Adrenal gland (tissue), 19 donors: Measurements from ENCODE around the gene CCZ1. TPM values are rescaled to one million over a fixed set of nuclear protein-coding genes. Genes with fewer than 3 reads are reported as not detected.
A peak's percentile ranks its signal among the peaks of the same experiment; 100 is the strongest.
"Not testable (repeated sequence)": the region's sequence is repeated elsewhere in the genome, so short reads cannot be mapped to it uniquely, and the experiment has no call there.

Experiments
- DNase-seq, 7 donors: peaks; one replicate each; pipeline ENCODE4 v3.0.0-alpha.2; 2019 to 2020
- H3K27ac ChIP-seq, 5 donors: fragments of 200-600 bp; sonication (generic) in 4 of 5; 1 replicate in 3 of 5; 2 replicates in 2 of 5; pipeline versions ENCODE4 v1.5.1 to v1.8.0; 2016 to 2020; ENCODE audit warnings: mild to moderate bottlenecking in 1 of 5
- H3K27me3 ChIP-seq: fragments of 200-600 bp; 2 replicates; pipeline ENCODE4 v1.8.0; 2021
- H3K36me3 ChIP-seq, 2 donors: fragments of 200-600 bp; replicated peaks in 1 of 2; 1 replicate in 1 of 2; 2 replicates in 1 of 2; pipeline versions ENCODE4 v1.5.1 to v1.8.0; 2018 to 2022
- H3K4me1 ChIP-seq, 2 donors: fragments of 200-600 bp; replicated peaks in 1 of 2; 1 replicate in 1 of 2; 2 replicates in 1 of 2; pipeline versions ENCODE4 v1.5.1 to v1.8.0; 2018 to 2021
- H3K4me3 ChIP-seq, 4 donors: fragments of 200-600 bp; sonication (generic) in 3 of 4; one replicate each; pipeline ENCODE4 v1.5.1; 2016 to 2018
- H3K9me3 ChIP-seq, 3 donors: fragments of 200-600 bp; sonication (generic) in 1 of 3; replicated peaks in 1 of 3; 1 replicate in 2 of 3; 2 replicates in 1 of 3; pipeline versions ENCODE4 v1.5.1 to v1.8.0; 2016 to 2021
- POLR2A ChIP-seq, 2 donors: fragments of 450-650 bp; IDR thresholded peaks; one replicate each; pipeline ENCODE4 v1.6.1; 2017; ENCODE audit warnings: antibody characterized with exemption in 2 of 2, mild to moderate bottlenecking in 2 of 2, moderate library complexity in 1 of 2
- WGBS, 4 donors: extraction: QIAGEN DNeasy Blood & Tissue Kit in 2 of 4; methylation state at CpG; one replicate each; pipeline versions ENCODE4 v1.1.5 to v1.1.7; 2013 to 2017; 5-methylcytosine and 5-hydroxymethylcytosine counted together
- intact Hi-C, 2 donors: fragments of 100-400 bp; cut with DNase I; formaldehyde crosslinking; loops; one replicate each; pipeline versions ENCODE4 v1.14.1 to v1.15.0; 2022 to 2023
- long read RNA-seq, 10 donors: library from polyadenylated mRNA in 3 of 10; unstranded in 2 of 10; stranded (forward) in 1 of 10; transcript quantifications; one replicate each; pipeline ENCODE4 v2.0.0 and lab custom pipeline, GENCODE V29; 2021 to 2026
- polyA plus RNA-seq, 3 donors: library from polyadenylated mRNA; stranded (reverse); fragments of 200-250 nt in 2 of 3; fragments of 350-450 nt in 1 of 3; fragmentation: Illumina TruSeq in 1 of 3; extraction: RNeasy Lipid Tissue Mini Kit (QIAGEN cat#74804) in 1 of 3; gene quantifications; one replicate each; pipeline ENCODE4 v1.2.3, GENCODE V29; 2013 to 2014
- total RNA-seq, 9 donors: library from RNA; depleted of rRNA in 4 of 9; stranded (reverse); fragments of >200 nt in 4 of 9; fragments of 120-200 nt in 1 of 9; fragmentation: NEBNext Ultra II Directional in 1 of 9; extraction: Animal tissue kit (Norgen Biotek cat#: 25700) in 1 of 9; gene quantifications; one replicate each; pipeline versions ENCODE4 v1.1.0 to v1.2.4, GENCODE V29; 2013 to 2023
- TF ChIP-seq, protein P1 (sequence below), 6 experiments: fragments of 450-650 bp in 4 of 6; fragments of 200-600 bp in 2 of 6; sonication (generic) in 1 of 6; IDR thresholded peaks; 1 replicate in 5 of 6; 2 replicates in 1 of 6; pipeline versions ENCODE4 v1.5.1 to v1.8.0; 2016 to 2021; ENCODE audit warnings: antibody characterized with exemption in 6 of 6, mild to moderate bottlenecking in 2 of 6, moderate library complexity in 1 of 6
- donor health status: healthy with polysubstance abuse.
- donor health status: Bipolar disorder and iron deficiency.
- donor health status: DM: yes; HTN: yes; CAD: no.
- donor health status: DM: no; HTN: no; CAD: no.
- donor health status: DM: no; HTN: no; CAD: no.
- donor health status: DM: yes; HTN: yes; CAD: no.

Gene CCZ1
- total RNA-seq (100 to 1,000 TPM in 4 of 9 donors, 10 to 100 TPM in 5; 76.5 to 140 (median 96.1) TPM), polyA plus RNA-seq (100 to 1,000 TPM in 1 of 3 donors, 10 to 100 TPM in 2; 49.2 to 132 (median 76.0) TPM)
- long read RNA-seq, donor 1, transcript CCZ1-201 (15 exons, 1,802 nt): major isoform, 37 of 53 reads
- long read RNA-seq, donor 1, partial matches to known transcripts: 10 of 53 reads
- long read RNA-seq, donor 1, other reads (novel, unspliced or antisense): 0 of 53 reads
- long read RNA-seq, donor 2, transcript CCZ1-201 (15 exons, 1,802 nt): major isoform, 13 of 18 reads
- long read RNA-seq, donor 2, partial matches to known transcripts: 0 of 18 reads
- long read RNA-seq, donor 2, other reads (novel, unspliced or antisense): 0 of 18 reads
- long read RNA-seq, donor 3, transcript CCZ1-201 (15 exons, 1,802 nt): major isoform, 15 of 17 reads
- long read RNA-seq, donor 3, partial matches to known transcripts: 0 of 17 reads
- long read RNA-seq, donor 3, other reads (novel, unspliced or antisense): 0 of 17 reads
- long read RNA-seq, donor 4, transcript CCZ1-201 (15 exons, 1,802 nt): major isoform, 9 of 29 reads
- long read RNA-seq, donor 4, partial matches to known transcripts: 14 of 29 reads
- long read RNA-seq, donor 4, other reads (novel, unspliced or antisense): 3 of 29 reads
- long read RNA-seq, donor 5, transcript CCZ1-201 (15 exons, 1,802 nt): major isoform, 160 of 186 reads
- long read RNA-seq, donor 5, partial matches to known transcripts: 3 of 186 reads
- long read RNA-seq, donor 5, other reads (novel, unspliced or antisense): 21 of 186 reads
- long read RNA-seq, donor 6, transcript CCZ1-201 (15 exons, 1,802 nt): major isoform, 6 of 17 reads
- long read RNA-seq, donor 6, partial matches to known transcripts: 8 of 17 reads
- long read RNA-seq, donor 6, other reads (novel, unspliced or antisense): 2 of 17 reads
- long read RNA-seq, donor 7, transcript CCZ1-201 (15 exons, 1,802 nt): major isoform, 11 of 13 reads
- long read RNA-seq, donor 7, partial matches to known transcripts: 0 of 13 reads
- long read RNA-seq, donor 7, other reads (novel, unspliced or antisense): 0 of 13 reads
- long read RNA-seq, donor 8, transcript CCZ1-201 (15 exons, 1,802 nt): major isoform, 37 of 40 reads
- long read RNA-seq, donor 8, partial matches to known transcripts: 0 of 40 reads
- long read RNA-seq, donor 8, other reads (novel, unspliced or antisense): 0 of 40 reads
- long read RNA-seq, donor 9, transcript CCZ1-201 (15 exons, 1,802 nt): major isoform, 25 of 32 reads
- long read RNA-seq, donor 9, partial matches to known transcripts: 5 of 32 reads
- long read RNA-seq, donor 9, other reads (novel, unspliced or antisense): 0 of 32 reads
- long read RNA-seq, donor 10, transcript CCZ1-201 (15 exons, 1,802 nt): major isoform, 11 of 13 reads
- long read RNA-seq, donor 10, partial matches to known transcripts: 0 of 13 reads
- long read RNA-seq, donor 10, other reads (novel, unspliced or antisense): 0 of 13 reads

- WGBS, 4 donors: 0 to 1% (median 1%) methylated on average over 12 to 21 of the region's 64 CpGs; no CpG with 5 or more reads in 1 of the 4 donors
- H3K4me1 ChIP-seq, H3K27me3 ChIP-seq, H3K36me3 ChIP-seq, intact Hi-C loops, H3K9me3 ChIP-seq: not testable (repeated sequence)
- peak within 1 kb of the TSS in 2 of 4 donors; percentile 9 to 63 for H3K4me3 ChIP-seq
- peak; percentile 37 to 79 (median 66) for DNase-seq
- TF ChIP-seq, protein P1, sequence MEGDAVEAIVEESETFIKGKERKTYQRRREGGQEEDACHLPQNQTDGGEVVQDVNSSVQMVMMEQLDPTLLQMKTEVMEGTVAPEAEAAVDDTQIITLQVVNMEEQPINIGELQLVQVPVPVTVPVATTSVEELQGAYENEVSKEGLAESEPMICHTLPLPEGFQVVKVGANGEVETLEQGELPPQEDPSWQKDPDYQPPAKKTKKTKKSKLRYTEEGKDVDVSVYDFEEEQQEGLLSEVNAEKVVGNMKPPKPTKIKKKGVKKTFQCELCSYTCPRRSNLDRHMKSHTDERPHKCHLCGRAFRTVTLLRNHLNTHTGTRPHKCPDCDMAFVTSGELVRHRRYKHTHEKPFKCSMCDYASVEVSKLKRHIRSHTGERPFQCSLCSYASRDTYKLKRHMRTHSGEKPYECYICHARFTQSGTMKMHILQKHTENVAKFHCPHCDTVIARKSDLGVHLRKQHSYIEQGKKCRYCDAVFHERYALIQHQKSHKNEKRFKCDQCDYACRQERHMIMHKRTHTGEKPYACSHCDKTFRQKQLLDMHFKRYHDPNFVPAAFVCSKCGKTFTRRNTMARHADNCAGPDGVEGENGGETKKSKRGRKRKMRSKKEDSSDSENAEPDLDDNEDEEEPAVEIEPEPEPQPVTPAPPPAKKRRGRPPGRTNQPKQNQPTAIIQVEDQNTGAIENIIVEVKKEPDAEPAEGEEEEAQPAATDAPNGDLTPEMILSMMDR (IDR thresholded peaks at IDR 0.05): peak in 1 of 6 experiments; percentile 12
- peak within 1 kb of the TSS in 3 of 5 donors; percentile 32 to 56 (median 38) for H3K27ac ChIP-seq
These were observed at the start of gene CCZ1 for GRCh38 chr7:5898480-5899224. Gene CCZ1 (plus strand): TSS chr7:5898733. CDS start chr7:5898800, 67 bp downstream.

GRCh38 chr7:5850944-5851343 is 47.6 kb upstream of the CCZ1 start:
- no peak for DNase-seq
- Histone ChIP-seq H3K27me3 (no peaks in the 10 kb centered on the region), H3K4me1 (no peaks in the 10 kb centered on the region), H3K27ac (no peak overlapping the region), H3K9me3 (no peaks in the 10 kb centered on the region), H3K36me3 (no peaks in the 10 kb centered on the region), H3K4me3 (no peak overlapping the region)
- intact Hi-C loops: loop anchor here in 1 of 2 donors (10.0 kb wide), 2 partner anchors 144 to 584 kb away; no protein-coding TSS in a partner anchor
- WGBS, 4 donors: 85 to 96% (median 90%) methylated on average over 8 of the region's 8 CpGs
- TF ChIP-seq POLR2A (IDR thresholded peaks at IDR 0.05): no peak
- TF ChIP-seq, protein P1 (IDR thresholded peaks at IDR 0.05): no peak

DNA sequence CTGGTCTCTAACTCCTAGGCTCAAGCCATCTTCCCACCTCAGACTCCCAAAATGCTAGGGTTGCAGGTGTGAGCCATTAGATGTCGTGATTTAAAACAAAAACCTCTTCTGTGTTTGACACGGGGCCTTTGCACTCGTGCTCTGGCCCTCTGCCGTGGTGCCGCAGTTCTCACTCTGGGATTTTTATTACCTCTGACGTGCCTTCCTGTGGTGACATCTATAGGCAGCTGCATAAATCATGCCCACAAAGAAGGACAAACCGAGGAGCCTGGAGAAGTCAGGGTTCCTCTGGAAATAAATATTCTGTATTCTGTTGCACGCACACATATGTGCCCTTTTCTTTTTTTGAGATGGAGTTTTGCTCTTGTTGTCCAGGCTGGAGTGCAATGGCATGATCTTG is 43.8 kb upstream of the CCZ1 start:
- Histone ChIP-seq H3K27ac (no peak overlapping the region), H3K4me3 (no peak overlapping the region), H3K36me3 (no peaks in the 10 kb centered on the region), H3K4me1 (no peaks in the 10 kb centered on the region), H3K27me3 (no peaks in the 10 kb centered on the region), H3K9me3 (no peaks in the 10 kb centered on the region)
- WGBS, 4 donors: 69 to 82% (median 74%) methylated on average over 8 of the region's 8 CpGs
- no peak for DNase-seq
- TF ChIP-seq, protein P1 (IDR thresholded peaks at IDR 0.05): no peak
- TF ChIP-seq POLR2A (IDR thresholded peaks at IDR 0.05): no peak
- intact Hi-C loops: loop anchor here in 1 of 2 donors (5.0 to 10.0 kb wide), 3 partner anchors 140 to 580 kb away; no protein-coding TSS in a partner anchor

DNA sequence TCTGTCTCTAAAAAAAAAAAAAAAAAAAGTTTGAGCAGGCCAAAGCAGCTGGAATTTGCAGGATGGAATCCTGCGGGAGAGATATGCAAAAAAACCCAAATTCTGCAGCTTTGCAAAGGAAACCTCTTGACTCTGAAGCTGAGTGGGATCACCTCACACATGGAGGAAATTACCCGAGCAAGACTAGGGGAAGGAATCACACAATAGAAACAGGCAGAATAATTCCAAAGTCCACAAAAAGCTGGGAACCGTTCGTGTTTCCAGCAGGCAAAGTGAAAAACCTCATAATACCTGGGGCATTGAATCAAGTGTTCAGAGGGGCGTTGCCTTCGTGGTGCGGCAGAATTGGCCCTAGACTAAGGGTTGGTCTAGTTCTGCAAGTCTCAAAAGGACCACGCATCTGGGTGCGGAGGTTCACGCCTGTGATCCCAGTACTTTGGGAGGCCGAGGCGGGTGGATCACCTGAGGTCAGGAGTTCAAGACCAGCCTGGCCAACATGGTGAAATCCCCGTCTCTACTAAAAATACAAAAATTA is 41.4 kb upstream of the CCZ1 start:
- intact Hi-C loops: loop anchor here in 1 of 2 donors (5.0 to 10.0 kb wide), 3 partner anchors 138 to 578 kb away; no protein-coding TSS in a partner anchor
- 71 to 84% (median 76%) methylated on average over 10 to 13 of the region's 13 CpGs for WGBS, 4 donors
- not testable (repeated sequence) for H3K4me3 ChIP-seq, H3K4me1 ChIP-seq, H3K36me3 ChIP-seq, H3K27ac ChIP-seq, H3K27me3 ChIP-seq, DNase-seq, H3K9me3 ChIP-seq

DNA sequence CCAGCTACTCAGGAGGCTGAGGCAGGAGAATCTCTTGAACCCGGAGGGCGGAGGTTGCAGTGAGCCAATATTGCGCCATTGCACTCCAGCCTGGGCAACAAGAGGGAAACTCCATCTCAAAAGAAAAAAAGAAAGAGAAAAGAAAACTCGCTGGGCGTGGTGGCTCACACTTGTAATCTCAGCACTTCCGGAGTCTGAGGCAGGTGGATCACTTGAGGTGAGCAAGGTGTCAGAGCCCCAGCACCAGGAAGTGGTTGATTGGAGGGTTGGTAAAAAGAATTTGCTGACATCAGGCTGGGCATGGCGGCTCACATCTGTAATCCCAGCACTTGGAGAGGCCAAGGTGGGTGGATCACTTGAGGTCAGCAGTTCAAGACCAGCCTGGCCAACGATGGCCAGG is 40.0 kb upstream of the CCZ1 start:
- H3K36me3 ChIP-seq, DNase-seq, H3K27ac ChIP-seq, H3K9me3 ChIP-seq, H3K4me3 ChIP-seq, H3K27me3 ChIP-seq, H3K4me1 ChIP-seq: not testable (repeated sequence)
- intact Hi-C loops: loop anchor here in 1 of 2 donors (5.0 to 10.0 kb wide), 3 partner anchors 136 to 576 kb away; no protein-coding TSS in a partner anchor
- WGBS, 4 donors: 75 to 84% (median 81%) methylated on average over 8 of the region's 8 CpGs

DNA sequence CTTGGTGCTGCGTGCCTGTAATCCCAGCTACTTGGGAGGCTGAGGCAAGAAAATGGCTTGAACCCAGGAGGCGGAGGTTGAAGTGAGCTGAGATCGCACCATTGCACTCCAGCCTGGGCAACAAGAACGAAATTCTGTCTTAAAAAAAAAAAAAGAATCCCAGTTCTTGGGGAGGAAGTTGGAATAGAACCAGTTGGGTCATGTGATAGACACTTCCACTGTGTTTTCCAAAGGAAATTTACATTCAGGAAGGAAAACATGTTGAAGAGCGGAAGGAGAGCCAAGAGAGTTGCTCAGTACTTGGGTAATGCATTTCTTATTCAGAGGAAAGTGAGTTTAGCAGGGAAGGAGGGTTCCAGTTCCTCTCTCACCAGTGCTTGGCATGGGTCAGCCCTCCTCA is 37.3 kb upstream of the CCZ1 start:
- H3K9me3 ChIP-seq, DNase-seq, H3K4me1 ChIP-seq, H3K27ac ChIP-seq, H3K27me3 ChIP-seq, H3K36me3 ChIP-seq, intact Hi-C loops, H3K4me3 ChIP-seq: not testable (repeated sequence)
- WGBS, 4 donors: 92 to 95% (median 94%) methylated on average over 5 of the region's 5 CpGs
